Measurements from ENCODE around the gene KCNJ5.

KCNJ5 gene

DNA sequence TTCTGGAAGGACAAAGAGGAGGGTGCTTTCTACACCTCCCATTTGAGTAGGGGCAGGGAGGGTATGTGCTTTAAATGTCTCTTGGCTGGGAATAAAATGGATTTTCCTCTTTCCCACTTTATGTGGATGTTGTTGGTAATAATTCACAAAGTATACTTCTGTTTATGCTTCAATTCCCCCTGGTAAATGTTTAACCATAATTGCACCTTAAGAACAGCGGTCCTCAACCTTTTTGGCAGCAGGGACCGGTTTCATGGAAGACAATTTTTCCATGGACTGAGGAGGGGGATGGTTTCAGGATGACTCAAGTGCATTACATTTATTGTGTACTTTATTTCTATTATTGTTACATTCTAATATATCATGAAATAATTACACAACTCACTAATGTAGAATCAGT, 55.5 kb downstream of the KCNJ5 start:
- H3K36me3 ChIP-seq (ENCODE audit: control insufficient read depth, insufficient read depth, low read length): no peaks in the 10 kb centered on the region
- H3K27me3 ChIP-seq (ENCODE audit: control insufficient read depth, insufficient read depth, low read length): no peaks in the 10 kb centered on the region
- H3K9ac ChIP-seq: no peak overlapping the region
- H3K4me3 ChIP-seq (ENCODE audit: low read depth, low read length): no peak overlapping the region
- no peak overlapping the region for H2AFZ ChIP-seq
- H3K79me2 ChIP-seq: no peaks in the 10 kb centered on the region
- TF ChIP-seq, protein P1, sequence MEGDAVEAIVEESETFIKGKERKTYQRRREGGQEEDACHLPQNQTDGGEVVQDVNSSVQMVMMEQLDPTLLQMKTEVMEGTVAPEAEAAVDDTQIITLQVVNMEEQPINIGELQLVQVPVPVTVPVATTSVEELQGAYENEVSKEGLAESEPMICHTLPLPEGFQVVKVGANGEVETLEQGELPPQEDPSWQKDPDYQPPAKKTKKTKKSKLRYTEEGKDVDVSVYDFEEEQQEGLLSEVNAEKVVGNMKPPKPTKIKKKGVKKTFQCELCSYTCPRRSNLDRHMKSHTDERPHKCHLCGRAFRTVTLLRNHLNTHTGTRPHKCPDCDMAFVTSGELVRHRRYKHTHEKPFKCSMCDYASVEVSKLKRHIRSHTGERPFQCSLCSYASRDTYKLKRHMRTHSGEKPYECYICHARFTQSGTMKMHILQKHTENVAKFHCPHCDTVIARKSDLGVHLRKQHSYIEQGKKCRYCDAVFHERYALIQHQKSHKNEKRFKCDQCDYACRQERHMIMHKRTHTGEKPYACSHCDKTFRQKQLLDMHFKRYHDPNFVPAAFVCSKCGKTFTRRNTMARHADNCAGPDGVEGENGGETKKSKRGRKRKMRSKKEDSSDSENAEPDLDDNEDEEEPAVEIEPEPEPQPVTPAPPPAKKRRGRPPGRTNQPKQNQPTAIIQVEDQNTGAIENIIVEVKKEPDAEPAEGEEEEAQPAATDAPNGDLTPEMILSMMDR (IDR thresholded peaks at IDR 0.05): no peak
- H3K27ac ChIP-seq: no peak overlapping the region
- H3K4me2 ChIP-seq (ENCODE audit: low read length): no peak overlapping the region
- no peaks in the 10 kb centered on the region for H3K4me1 ChIP-seq
- no peaks in the 10 kb centered on the region for H3K9me3 ChIP-seq (ENCODE audit: control insufficient read depth, low read length)

DNA sequence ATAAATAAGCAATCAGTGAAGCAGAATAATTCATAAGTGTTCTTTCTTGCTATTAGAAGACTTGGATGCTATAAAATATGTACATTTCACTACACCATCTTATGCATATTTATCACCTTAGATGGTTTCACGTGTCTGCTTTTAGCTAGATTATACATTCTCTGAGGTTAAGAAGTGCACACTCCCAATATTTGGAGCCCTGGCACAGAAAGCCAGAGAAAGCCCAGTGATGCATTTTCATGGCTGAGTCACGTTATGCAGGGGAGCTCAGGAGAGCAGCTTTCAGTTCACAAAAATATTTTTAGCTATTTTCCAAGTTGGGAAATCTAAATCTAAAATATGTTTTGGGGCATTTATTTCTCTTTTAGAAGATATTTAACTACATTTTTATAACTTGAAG, 56.6 kb downstream of the KCNJ5 start:
- H3K4me1 ChIP-seq: no peaks in the 10 kb centered on the region
- TF ChIP-seq, protein P1 (IDR thresholded peaks at IDR 0.05): no peak
- no peak overlapping the region for H3K27ac ChIP-seq
- H3K27me3 ChIP-seq (ENCODE audit: control insufficient read depth, insufficient read depth, low read length): no peaks in the 10 kb centered on the region
- no peaks in the 10 kb centered on the region for H3K79me2 ChIP-seq
- no peak overlapping the region for H3K9ac ChIP-seq
- no peak overlapping the region for H3K4me2 ChIP-seq (ENCODE audit: low read length)
- no peak overlapping the region for H3K4me3 ChIP-seq (ENCODE audit: low read depth, low read length)
- H3K9me3 ChIP-seq (ENCODE audit: control insufficient read depth, low read length): no peaks in the 10 kb centered on the region
- no peak overlapping the region for H2AFZ ChIP-seq
- no peaks in the 10 kb centered on the region for H3K36me3 ChIP-seq (ENCODE audit: control insufficient read depth, insufficient read depth, low read length)

DNA sequence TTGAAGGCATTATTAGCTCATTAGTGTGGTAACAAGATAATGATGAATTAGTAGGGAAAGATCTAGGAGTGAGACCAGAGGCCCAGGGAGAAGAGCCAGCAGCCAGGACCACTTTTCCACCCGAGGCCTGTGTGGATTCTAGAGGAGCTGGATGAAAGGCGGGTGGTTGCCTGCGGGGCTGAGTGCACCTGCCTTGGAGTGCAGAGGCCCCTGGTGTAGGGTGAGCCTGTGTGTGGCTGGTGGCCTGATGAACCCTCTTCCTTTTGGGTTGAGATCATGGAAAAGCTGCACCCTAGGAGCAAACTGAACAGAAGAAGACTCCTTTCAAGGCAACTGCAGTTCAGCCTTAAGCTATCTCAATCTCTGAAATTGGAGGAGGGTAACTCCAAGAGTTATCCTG, 57.4 kb downstream of the KCNJ5 start:
- Histone ChIP-seq H3K36me3 (ENCODE audit: control insufficient read depth, insufficient read depth, low read length) (no peaks in the 10 kb centered on the region), H3K9me3 (ENCODE audit: control insufficient read depth, low read length) (no peaks in the 10 kb centered on the region)

DNA sequence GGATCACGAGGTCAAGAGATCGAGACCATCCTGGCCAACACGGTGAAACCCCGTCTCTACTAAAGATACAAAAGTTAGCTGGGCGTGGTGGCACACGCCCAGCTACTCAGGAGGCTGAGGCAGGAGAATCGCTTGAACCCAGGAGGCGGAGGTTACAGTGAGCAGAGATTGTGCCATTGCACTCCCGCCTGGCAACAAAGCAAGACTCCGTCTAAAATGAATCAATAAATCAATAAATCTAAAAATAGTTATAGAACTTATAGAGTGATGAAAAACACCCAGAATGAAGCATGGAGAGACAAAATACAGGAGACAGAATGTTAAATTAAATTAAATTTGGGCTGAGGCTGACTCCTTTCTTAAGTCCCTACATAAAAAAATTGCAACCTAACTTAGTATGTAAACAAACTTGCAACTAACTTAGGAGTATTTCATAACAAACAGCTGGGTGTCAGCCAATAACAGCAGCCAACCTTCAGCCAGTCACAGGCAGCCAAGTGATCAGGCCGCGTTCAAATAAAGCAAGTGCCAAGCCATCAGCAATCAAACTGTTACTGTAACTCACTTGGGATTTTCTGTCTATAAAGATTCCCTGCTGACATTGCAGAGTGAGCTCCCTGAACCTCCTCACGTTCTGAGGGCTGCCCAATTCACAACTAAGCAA, 58.8 kb downstream of the KCNJ5 start:
- H3K27ac ChIP-seq: no peak overlapping the region
- no peak overlapping the region for H3K4me2 ChIP-seq (ENCODE audit: low read length)
- no peaks in the 10 kb centered on the region for H3K27me3 ChIP-seq (ENCODE audit: control insufficient read depth, insufficient read depth, low read length)
- TF ChIP-seq, protein P1 (IDR thresholded peaks at IDR 0.05): no peak
- H3K9ac ChIP-seq: no peak overlapping the region
- no peaks in the 10 kb centered on the region for H3K36me3 ChIP-seq (ENCODE audit: control insufficient read depth, insufficient read depth, low read length)
- no peaks in the 10 kb centered on the region for H3K9me3 ChIP-seq (ENCODE audit: control insufficient read depth, low read length)
- no peaks in the 10 kb centered on the region for H3K79me2 ChIP-seq
- no peaks in the 10 kb centered on the region for H3K4me1 ChIP-seq
- no peak overlapping the region for H3K4me3 ChIP-seq (ENCODE audit: low read depth, low read length)
- no peak overlapping the region for H2AFZ ChIP-seq

More for the DNA sequence above, 57.4 kb downstream of the KCNJ5 start:
- Histone ChIP-seq H3K4me1 (no peaks in the 10 kb centered on the region), H3K27ac (no peak overlapping the region), H3K4me2 (ENCODE audit: low read length) (no peak overlapping the region), H2AFZ (no peak overlapping the region), H3K27me3 (ENCODE audit: control insufficient read depth, insufficient read depth, low read length) (no peaks in the 10 kb centered on the region), H3K79me2 (no peaks in the 10 kb centered on the region), H3K4me3 (ENCODE audit: low read depth, low read length) (no peak overlapping the region), H3K9ac (no peak overlapping the region)
- TF ChIP-seq, protein P1 (IDR thresholded peaks at IDR 0.05): no peak

DNA sequence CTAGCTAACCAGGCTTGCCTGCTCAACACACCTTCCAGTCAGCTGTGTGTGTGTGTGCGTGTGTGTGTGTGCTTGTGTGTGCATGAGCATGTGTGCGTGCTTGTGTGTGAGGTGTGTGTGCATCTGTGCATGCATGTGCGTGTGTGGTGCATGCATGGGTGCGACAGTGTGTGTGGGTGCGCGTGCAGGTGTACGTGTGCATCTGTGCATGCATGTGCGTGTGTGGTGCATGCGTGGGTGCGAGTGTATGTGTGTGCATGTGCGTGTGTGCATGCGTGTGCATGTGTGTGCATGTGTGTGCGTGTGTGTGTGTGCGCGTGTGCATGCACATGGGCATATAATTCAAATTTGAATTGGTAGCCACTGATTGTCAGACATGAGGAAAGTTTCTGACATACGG, 62.0 kb downstream of the KCNJ5 start:
- no peaks in the 10 kb centered on the region for H3K27me3 ChIP-seq (ENCODE audit: control insufficient read depth, insufficient read depth, low read length)
- H3K36me3 ChIP-seq (ENCODE audit: control insufficient read depth, insufficient read depth, low read length): no peaks in the 10 kb centered on the region
- H3K27ac ChIP-seq: no peak overlapping the region
- H2AFZ ChIP-seq: no peak overlapping the region
- no peak overlapping the region for H3K9ac ChIP-seq
- H3K9me3 ChIP-seq (ENCODE audit: control insufficient read depth, low read length): no peaks in the 10 kb centered on the region
- no peak overlapping the region for H3K4me3 ChIP-seq (ENCODE audit: low read depth, low read length)
- H3K79me2 ChIP-seq: no peaks in the 10 kb centered on the region
- H3K4me1 ChIP-seq: no peaks in the 10 kb centered on the region
- TF ChIP-seq, protein P1 (IDR thresholded peaks at IDR 0.05): no peak
- no peak overlapping the region for H3K4me2 ChIP-seq (ENCODE audit: low read length)
